ENCODE results near the gene EHD4. TPM values are rescaled to one million over a fixed set of nuclear protein-coding genes. Genes with fewer than 3 reads are reported as not detected.

The EHD4 gene
- polyA plus RNA-seq, 3 donors, result 12.8 to 16.0 (median 14.2) TPM

DNA sequence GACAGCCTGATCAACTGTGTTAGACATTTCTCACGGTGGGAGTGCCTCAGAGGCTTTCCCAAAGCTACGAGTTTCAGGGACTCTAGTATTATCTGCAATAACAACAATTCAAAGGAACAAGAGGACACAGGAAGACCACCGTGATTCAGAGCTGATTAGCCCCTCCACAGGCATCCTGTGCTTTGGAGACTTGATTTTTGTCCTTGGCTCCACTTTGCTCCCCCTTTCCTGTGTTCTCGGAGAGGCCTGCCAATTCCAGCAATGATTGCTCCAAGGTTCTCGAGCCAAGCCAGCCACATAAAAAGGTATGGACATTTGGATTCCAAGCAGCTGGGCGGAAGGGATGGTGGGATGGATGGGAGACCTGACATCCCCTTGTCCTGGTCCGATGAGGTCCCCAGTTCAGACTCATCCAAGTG, 14.3 kb downstream of the EHD4 start:
- H3K27ac ChIP-seq (ENCODE audit: low read depth in 1 of 2, low read length in 2 of 2), result no peak overlapping the region
- peaks cover 15% of the 10 kb centered on the region for H3K4me1 Mint-ChIP-seq
- peaks cover 53 to 54% of the 10 kb centered on the region in 2 donors for H3K36me3 Mint-ChIP-seq
- H4K20me1 ChIP-seq (ENCODE audit: insufficient read depth, low read length), result peaks cover 75% of the 10 kb centered on the region
- peak overlapping the region in 1 of 7 donors; percentile 3 for H3K27ac Mint-ChIP-seq
- no peak overlapping the region for H3K9ac ChIP-seq (ENCODE audit: insufficient read depth, low read length, poor library complexity, severe bottlenecking)
- peaks cover 90% of the 10 kb centered on the region for H3K79me2 ChIP-seq (ENCODE audit: insufficient read depth, low read length)
- no peak overlapping the region for H3K4me2 ChIP-seq (replicated peaks; ENCODE audit: extremely low read depth, low read length, poor library complexity, severe bottlenecking)
- 96% methylated on average over 6 of the region's 7 CpGs for WGBS (ENCODE audit: insufficient coverage)
- no peaks in the 10 kb centered on the region for H3K27me3 ChIP-seq (ENCODE audit: control insufficient read depth in 2 of 2, insufficient read depth in 2 of 2, low read length in 2 of 2)
- no peak overlapping the region for H3K4me3 Mint-ChIP-seq
- no peak for DNase-seq
- H3K9me3 ChIP-seq (replicated peaks in 1 of 2; ENCODE audit: control insufficient read depth in 1 of 2, insufficient read depth in 1 of 2, low read length in 2 of 2), result no peaks in the 10 kb centered on the region
- intact Hi-C loops (cut with micrococcal nuclease), result no loop called here
- no peak overlapping the region for H3K4me3 ChIP-seq (replicated peaks in 1 of 3; ENCODE audit: low read depth in 2 of 3, low read length in 3 of 3)
- H3K4me1 ChIP-seq (ENCODE audit: control insufficient read depth in 1 of 2, insufficient read depth in 2 of 2, low read length in 2 of 2), result no peaks in the 10 kb centered on the region
- TF ChIP-seq, protein P1, sequence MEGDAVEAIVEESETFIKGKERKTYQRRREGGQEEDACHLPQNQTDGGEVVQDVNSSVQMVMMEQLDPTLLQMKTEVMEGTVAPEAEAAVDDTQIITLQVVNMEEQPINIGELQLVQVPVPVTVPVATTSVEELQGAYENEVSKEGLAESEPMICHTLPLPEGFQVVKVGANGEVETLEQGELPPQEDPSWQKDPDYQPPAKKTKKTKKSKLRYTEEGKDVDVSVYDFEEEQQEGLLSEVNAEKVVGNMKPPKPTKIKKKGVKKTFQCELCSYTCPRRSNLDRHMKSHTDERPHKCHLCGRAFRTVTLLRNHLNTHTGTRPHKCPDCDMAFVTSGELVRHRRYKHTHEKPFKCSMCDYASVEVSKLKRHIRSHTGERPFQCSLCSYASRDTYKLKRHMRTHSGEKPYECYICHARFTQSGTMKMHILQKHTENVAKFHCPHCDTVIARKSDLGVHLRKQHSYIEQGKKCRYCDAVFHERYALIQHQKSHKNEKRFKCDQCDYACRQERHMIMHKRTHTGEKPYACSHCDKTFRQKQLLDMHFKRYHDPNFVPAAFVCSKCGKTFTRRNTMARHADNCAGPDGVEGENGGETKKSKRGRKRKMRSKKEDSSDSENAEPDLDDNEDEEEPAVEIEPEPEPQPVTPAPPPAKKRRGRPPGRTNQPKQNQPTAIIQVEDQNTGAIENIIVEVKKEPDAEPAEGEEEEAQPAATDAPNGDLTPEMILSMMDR (IDR thresholded peaks at IDR 0.05), result no peak
- peaks cover 21 to 38% of the 10 kb centered on the region in 2 donors for H3K36me3 ChIP-seq (replicated peaks in 1 of 2; ENCODE audit: control insufficient read depth in 1 of 2, insufficient read depth in 2 of 2, low read length in 2 of 2)
- H2AFZ ChIP-seq (ENCODE audit: insufficient read depth, low read depth, low read length, poor library complexity, severe bottlenecking), result no peak overlapping the region
- H3K27me3 Mint-ChIP-seq (ENCODE audit: low read depth in 3 of 3), result no peaks in the 10 kb centered on the region
- H3K9me3 Mint-ChIP-seq, result no peaks in the 10 kb centered on the region

GRCh38 chr15:41957021-41957897, 15.1 kb downstream of the EHD4 start:
- Histone ChIP-seq H3K9me3 (replicated peaks in 1 of 2; ENCODE audit: control insufficient read depth in 1 of 2, insufficient read depth in 1 of 2, low read length in 2 of 2) (no peaks in the 10 kb centered on the region), H3K36me3 (replicated peaks in 1 of 2; ENCODE audit: control insufficient read depth in 1 of 2, insufficient read depth in 2 of 2, low read length in 2 of 2) (peaks cover 26 to 45% of the 10 kb centered on the region in 2 donors), H3K27me3 (ENCODE audit: control insufficient read depth in 2 of 2, insufficient read depth in 2 of 2, low read length in 2 of 2) (no peaks in the 10 kb centered on the region), H3K4me3 (replicated peaks in 1 of 3; ENCODE audit: low read depth in 2 of 3, low read length in 3 of 3) (no peak overlapping the region), H3K4me1 (ENCODE audit: control insufficient read depth in 1 of 2, insufficient read depth in 2 of 2, low read length in 2 of 2) (no peaks in the 10 kb centered on the region), H4K20me1 (ENCODE audit: insufficient read depth, low read length) (peaks cover 75% of the 10 kb centered on the region), H3K4me2 (replicated peaks; ENCODE audit: extremely low read depth, low read length, poor library complexity, severe bottlenecking) (no peak overlapping the region), H3K27ac (ENCODE audit: low read depth in 1 of 2, low read length in 2 of 2) (no peak overlapping the region), H3K9ac (ENCODE audit: insufficient read depth, low read length, poor library complexity, severe bottlenecking) (no peak overlapping the region), H2AFZ (ENCODE audit: insufficient read depth, low read depth, low read length, poor library complexity, severe bottlenecking) (no peak overlapping the region), H3K79me2 (ENCODE audit: insufficient read depth, low read length) (peaks cover 83% of the 10 kb centered on the region)
- TF ChIP-seq, protein P1 (IDR thresholded peaks at IDR 0.05), result no peak
- 71% methylated on average over 3 of the region's 12 CpGs for WGBS (ENCODE audit: insufficient coverage)
- Mint-ChIP-seq H3K36me3 (peaks cover 59% of the 10 kb centered on the region in 2 donors), H3K4me3 (no peak overlapping the region), H3K4me1 (peaks cover 18% of the 10 kb centered on the region), H3K27ac (peak overlapping the region in 5 of 7 donors; percentile 1 to 12 (median 4)), H3K9me3 (no peaks in the 10 kb centered on the region), H3K27me3 (ENCODE audit: low read depth in 3 of 3) (no peaks in the 10 kb centered on the region)
- intact Hi-C loops (cut with micrococcal nuclease), result no loop called here
- DNase-seq, result no peak

Data from CD14-positive monocyte (primary cell).